GM12874 (cell line): Measurements from ENCODE around the gene CDKN1A.

Experiments
- CTCF ChIP-seq: IDR thresholded peaks from 2 replicates; pipeline ENCODE4 v1.5.1; 2011; ENCODE audit warnings: low read depth, mild to moderate bottlenecking, control low read depth, low read length, moderate library complexity; ENCODE audit not compliant: insufficient read depth

Gene CDKN1A

GRCh38 chr6:36666826-36667591, 11.5 kb upstream of the CDKN1A start:
- no peak for TF ChIP-seq CTCF

DNA sequence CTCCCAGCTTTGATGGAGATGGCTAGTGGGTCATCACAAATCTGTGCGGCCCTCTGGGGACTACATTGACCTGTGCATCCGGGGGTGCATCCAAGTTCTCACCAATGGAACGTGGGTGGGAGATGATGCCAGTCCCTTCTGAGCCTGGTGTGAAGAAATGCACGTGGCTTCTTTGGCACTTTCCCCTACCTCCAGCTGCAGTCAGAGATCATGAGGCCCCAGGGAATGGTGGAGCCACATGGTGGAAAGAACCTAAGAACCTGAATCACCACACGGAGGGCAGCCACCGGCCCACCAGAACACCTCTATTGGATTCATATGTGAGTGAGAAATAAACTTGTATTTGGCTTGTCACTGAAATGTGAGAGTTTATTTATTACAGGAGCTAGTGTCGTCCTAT, 9.9 kb upstream of the CDKN1A start:
- TF ChIP-seq CTCF, result no peak

- no peak for TF ChIP-seq CTCF
Measured at GRCh38 chr6:36669002-36669401, 9.5 kb upstream of the CDKN1A start.

DNA sequence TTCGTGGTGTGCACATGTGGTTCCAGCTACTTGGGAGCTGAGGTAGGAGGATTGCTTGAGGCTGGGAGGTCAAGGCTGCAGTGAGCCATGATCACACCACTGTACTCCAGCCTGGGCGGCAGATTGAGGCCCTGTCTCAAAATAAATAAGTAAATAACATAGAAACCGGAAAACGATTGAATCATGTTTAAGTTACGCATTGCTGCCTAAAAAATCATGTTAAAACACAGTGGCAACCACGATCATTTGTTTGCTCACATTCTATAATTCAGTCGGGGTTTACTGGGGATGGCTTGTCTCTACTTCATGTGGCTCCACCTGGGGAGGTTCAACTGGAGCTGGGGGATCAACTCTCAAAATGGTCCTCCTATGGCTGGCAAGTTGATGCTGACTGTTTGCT, 8.2 kb upstream of the CDKN1A start:
- TF ChIP-seq CTCF, result no peak

- TF ChIP-seq CTCF, result no peak
Measured at GRCh38 chr6:36671687-36672375, 6.7 kb upstream of the CDKN1A start.

DNA sequence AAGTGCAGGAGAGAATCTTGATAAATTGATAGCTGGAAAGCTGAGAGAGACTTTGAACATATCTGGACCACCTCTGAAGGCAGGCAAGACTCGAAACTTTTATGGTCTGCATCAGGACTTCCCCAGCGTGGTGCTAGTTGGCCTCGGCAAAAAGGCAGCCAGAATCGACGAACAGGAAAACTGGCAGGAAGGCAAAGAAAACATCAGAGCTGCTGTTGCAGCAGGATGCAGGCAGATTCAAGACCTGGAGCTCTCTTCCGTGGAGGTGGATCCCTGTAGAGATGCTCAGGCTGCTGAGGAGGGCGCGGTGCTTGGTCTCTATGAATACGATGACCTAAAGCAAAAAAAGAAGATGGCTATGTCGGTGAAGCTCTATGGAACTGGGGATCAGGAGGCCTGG, 4.6 kb upstream of the CDKN1A start:
- TF ChIP-seq CTCF, result no peak

- no peak for TF ChIP-seq CTCF
Measured at GRCh38 chr6:36674942-36675341, 3.6 kb upstream of the CDKN1A start.
